Liver (tissue), 9 donors: ENCODE data around the gene L3MBTL1. TPM values are rescaled to one million over a fixed set of nuclear protein-coding genes. Genes with fewer than 3 reads are reported as not detected.

Experiments
- DNase-seq: peaks from one replicate; pipeline ENCODE4 v3.0.0-alpha.2; 2017; ENCODE audit warnings: low spot score
- H3K27ac ChIP-seq, 2 donors: one replicate each; pipeline ENCODE4 v1.7.0; 2013; ENCODE audit warnings: inconsistent platforms in 2 of 2, low read length in 2 of 2, control low read depth in 1 of 2, low read depth in 1 of 2, mild to moderate bottlenecking in 1 of 2
- H3K27me3 ChIP-seq, 4 donors: one replicate each; pipeline versions ENCODE4 v1.6.1 to v1.7.0; 2013; ENCODE audit warnings: low read length in 3 of 4, inconsistent platforms in 1 of 4, mild to moderate bottlenecking in 1 of 4, moderate library complexity in 1 of 4; ENCODE audit not compliant: control insufficient read depth in 4 of 4, insufficient read depth in 4 of 4
- H3K36me3 ChIP-seq, 4 donors: one replicate each; pipeline versions ENCODE4 v1.6.1 to v1.7.0; 2013; ENCODE audit warnings: low read length in 3 of 4, mild to moderate bottlenecking in 3 of 4, low read depth in 1 of 4, moderate library complexity in 1 of 4; ENCODE audit not compliant: control insufficient read depth in 4 of 4, insufficient read depth in 3 of 4
- H3K4me1 ChIP-seq, 4 donors: one replicate each; pipeline versions ENCODE4 v1.6.1 to v1.7.0; 2013; ENCODE audit warnings: low read length in 3 of 4, mild to moderate bottlenecking in 3 of 4, moderate library complexity in 1 of 4; ENCODE audit not compliant: control insufficient read depth in 4 of 4, insufficient read depth in 4 of 4
- H3K4me3 ChIP-seq, 3 donors: one replicate each; pipeline versions ENCODE4 v1.6.1 to v1.7.0; 2013; ENCODE audit warnings: low read length in 3 of 3, control low read depth in 1 of 3, low read depth in 1 of 3, mild to moderate bottlenecking in 1 of 3
- H3K9ac ChIP-seq, 2 donors: one replicate each; pipeline ENCODE4 v1.7.0; 2013; ENCODE audit warnings: low read length in 2 of 2, mild to moderate bottlenecking in 2 of 2, moderate library complexity in 2 of 2, control low read depth in 1 of 2, low read depth in 1 of 2
- H3K9me3 ChIP-seq, 4 donors: one replicate each; pipeline versions ENCODE4 v1.6.1 to v1.7.0; 2013; ENCODE audit warnings: low read length in 3 of 4; ENCODE audit not compliant: control insufficient read depth in 4 of 4
- ATF3 ChIP-seq: IDR thresholded peaks from 2 replicates; pipeline ENCODE4 v1.6.1; 2016; ENCODE audit warnings: antibody characterized with exemption
- CTCF ChIP-seq: fragments of 150-350 bp; IDR thresholded peaks from 2 replicates; pipeline ENCODE4 v1.5.1; 2017; ENCODE audit warnings: improper control_type of control experiment, low read depth, low read length; ENCODE audit not compliant: missing input control
- EGR1 ChIP-seq, 2 donors: IDR thresholded peaks; 2 replicates each; pipeline ENCODE4 v1.6.1; 2016 to 2018; ENCODE audit warnings: antibody characterized with exemption in 2 of 2, low read depth in 2 of 2
- FOXA1 ChIP-seq: IDR thresholded peaks from 2 replicates; pipeline ENCODE4 v1.6.1; 2016; ENCODE audit warnings: antibody characterized with exemption
- FOXA2 ChIP-seq: IDR thresholded peaks from 2 replicates; pipeline ENCODE4 v1.6.1; 2016; ENCODE audit warnings: antibody characterized with exemption
- MAX ChIP-seq: IDR thresholded peaks from 2 replicates; pipeline ENCODE4 v1.6.1; 2016; ENCODE audit warnings: antibody characterized with exemption
- NR2F2 ChIP-seq: IDR thresholded peaks from 2 replicates; pipeline ENCODE4 v1.6.1; 2016; ENCODE audit warnings: antibody characterized with exemption
- RAD21 ChIP-seq, 2 donors: IDR thresholded peaks; 2 replicates each; pipeline ENCODE4 v1.6.1; 2016; ENCODE audit warnings: antibody characterized with exemption in 2 of 2, mild to moderate bottlenecking in 2 of 2
- REST ChIP-seq: IDR thresholded peaks from 2 replicates; pipeline ENCODE4 v1.6.1; 2016; ENCODE audit warnings: antibody characterized with exemption, mild to moderate bottlenecking
- RXRA ChIP-seq, 2 donors: IDR thresholded peaks; 2 replicates each; pipeline ENCODE4 v1.6.1; 2017 to 2018; ENCODE audit warnings: antibody characterized with exemption in 2 of 2, mild to moderate bottlenecking in 1 of 2
- SP1 ChIP-seq: IDR thresholded peaks from 2 replicates; pipeline ENCODE4 v1.6.1; 2018; ENCODE audit warnings: antibody characterized with exemption, mild to moderate bottlenecking
- TAF1 ChIP-seq: conservative IDR thresholded peaks from 2 replicates; pipeline ENCODE4 v1.6.1; 2016; ENCODE audit warnings: antibody characterized with exemption, mild to moderate bottlenecking
- ZBTB33 ChIP-seq: IDR thresholded peaks from 2 replicates; pipeline ENCODE4 v1.6.1; 2016; ENCODE audit warnings: antibody characterized with exemption
- WGBS: extraction: QIAGEN DNeasy Blood & Tissue Kit; methylation state at CpG from one replicate; pipeline ENCODE4 v1.1.7; 2013; 5-methylcytosine and 5-hydroxymethylcytosine counted together
- polyA plus RNA-seq, 2 donors: library from polyadenylated mRNA; stranded (reverse) in 1 of 2; unstranded in 1 of 2; fragments of 200-250 nt in 1 of 2; fragments of >200 nt in 1 of 2; fragmentation: Nextera tagmentation in 1 of 2; extraction: Ambion mirVana in 1 of 2; gene quantifications; one replicate each; pipeline versions ENCODE4 v1.2.1 to v1.2.3, GENCODE V29; 2013 to 2015
- total RNA-seq, 2 donors: library from RNA; depleted of rRNA; stranded (reverse); fragments of >200 nt; gene quantifications; one replicate each; pipeline ENCODE4 v1.2.3, GENCODE V29; 2014
- donor health status: healthy.
- donor health status: healthy.
- donor health status: healthy.
- donor health status: healthy.
- donor health status: healthy.

The L3MBTL1 gene
- total and polyA plus RNA-seq, 4 donors, result 0.45 to 5.6 (median 2.0) TPM

- no peaks in the 10 kb centered on the region for H3K36me3 ChIP-seq
- TF ChIP-seq SP1 (no peak), NR2F2 (no peak), CTCF (no peak), FOXA1 (no peak), REST (no peak)
- 97% methylated on average over 9 of the region's 9 CpGs for WGBS
- H3K27me3 ChIP-seq, result no peaks in the 10 kb centered on the region
- H3K9me3 ChIP-seq, result no peaks in the 10 kb centered on the region
- no peak overlapping the region for H3K4me3 ChIP-seq
- no peak for DNase-seq
- H3K4me1 ChIP-seq, result no peaks in the 10 kb centered on the region
- no peak overlapping the region for H3K27ac ChIP-seq
- no peak overlapping the region for H3K9ac ChIP-seq
Measured at GRCh38 chr20:43532416-43533055, 25.0 kb downstream of the L3MBTL1 start.

- Histone ChIP-seq H3K36me3 (no peaks in the 10 kb centered on the region), H3K27ac (no peak overlapping the region), H3K9me3 (no peaks in the 10 kb centered on the region), H3K4me1 (peaks cover 0 to 2% (median 0%) of the 10 kb centered on the region in 4 donors), H3K9ac (no peak overlapping the region), H3K4me3 (no peak overlapping the region), H3K27me3 (no peaks in the 10 kb centered on the region)
- TF ChIP-seq FOXA1 (no peak), ZBTB33 (no peak), RXRA (IDR thresholded peaks at IDR 0.05) (no peak), ATF3 (no peak), RAD21 (IDR thresholded peaks at IDR 0.05) (no peak), FOXA2 (no peak), CTCF (no peak), REST (no peak), MAX (no peak), SP1 (no peak), EGR1 (IDR thresholded peaks at IDR 0.05; ENCODE audit: low read depth in 2 of 2) (no peak), NR2F2 (no peak), TAF1 (no peak)
- no peak for DNase-seq
Measured at GRCh38 chr20:43533060-43533459, 25.6 kb downstream of the L3MBTL1 start.
